Hematopoietic multipotent progenitor cell treated with erythropoietin and hydrocortisone succinate and interleukin-3 and kit ligand, for 4 days (in vitro differentiated cells): ENCODE measurements around the gene S100A7A.
A peak's percentile ranks its signal among the peaks of the same experiment; 100 is the strongest.
"Not testable (repeated sequence)": the region's sequence is repeated elsewhere in the genome, so short reads cannot be mapped to it uniquely, and the experiment has no call there.

ENCODE experiments used
- DNase-seq: peaks from one replicate; pipeline ENCODE4 v3.0.0-alpha.2; 2015

S100A7A gene

DNA sequence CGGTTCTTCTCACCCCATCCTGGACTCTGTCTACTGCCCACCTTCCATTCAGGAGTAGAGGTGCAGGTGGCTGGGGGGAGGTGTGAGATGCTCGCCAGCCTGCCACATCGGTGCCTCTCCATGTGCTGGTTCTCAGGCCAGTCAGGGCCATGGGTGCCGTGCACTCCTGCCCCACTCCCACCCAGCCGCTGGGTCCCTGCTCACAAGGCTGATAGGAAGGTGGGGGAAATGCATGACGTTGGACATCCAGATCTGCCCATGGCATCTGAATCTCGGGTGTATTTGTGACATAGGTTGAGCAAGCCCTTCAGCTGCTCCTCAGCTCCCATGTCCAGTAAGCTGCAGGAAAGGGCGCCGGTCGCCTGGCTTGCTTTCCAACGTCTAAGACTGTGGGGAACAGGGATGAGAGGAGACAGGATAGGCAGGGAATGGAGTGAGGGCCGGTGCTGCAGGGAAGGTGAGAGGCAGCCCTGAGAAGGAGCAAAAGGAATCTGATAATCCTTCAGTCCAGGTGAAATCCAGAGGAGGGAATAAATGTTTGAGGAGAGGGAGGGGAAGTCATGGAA lies 11.8 kb downstream of the S100A7A start:
- no peak for DNase-seq

DNA sequence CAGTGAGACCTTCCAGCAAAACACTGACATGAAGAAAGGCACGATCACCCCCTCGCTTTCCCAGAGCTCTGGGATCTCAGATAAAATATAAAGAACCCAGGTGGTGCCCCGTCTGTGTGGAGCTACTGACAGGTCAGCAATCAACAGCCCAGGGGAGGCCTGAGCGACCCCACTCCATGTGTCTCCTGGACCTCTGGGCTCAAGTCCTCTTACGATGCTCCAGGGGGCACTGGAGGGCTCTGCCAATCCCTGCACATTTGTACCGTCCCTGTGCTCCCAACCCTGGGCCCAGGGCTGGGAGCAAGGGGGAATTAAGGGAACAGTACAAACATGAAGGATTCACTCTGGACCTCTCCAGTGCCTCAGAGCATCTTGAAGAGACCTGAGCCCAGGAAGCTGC lies 12.5 kb downstream of the S100A7A start:
- no peak for DNase-seq

DNA sequence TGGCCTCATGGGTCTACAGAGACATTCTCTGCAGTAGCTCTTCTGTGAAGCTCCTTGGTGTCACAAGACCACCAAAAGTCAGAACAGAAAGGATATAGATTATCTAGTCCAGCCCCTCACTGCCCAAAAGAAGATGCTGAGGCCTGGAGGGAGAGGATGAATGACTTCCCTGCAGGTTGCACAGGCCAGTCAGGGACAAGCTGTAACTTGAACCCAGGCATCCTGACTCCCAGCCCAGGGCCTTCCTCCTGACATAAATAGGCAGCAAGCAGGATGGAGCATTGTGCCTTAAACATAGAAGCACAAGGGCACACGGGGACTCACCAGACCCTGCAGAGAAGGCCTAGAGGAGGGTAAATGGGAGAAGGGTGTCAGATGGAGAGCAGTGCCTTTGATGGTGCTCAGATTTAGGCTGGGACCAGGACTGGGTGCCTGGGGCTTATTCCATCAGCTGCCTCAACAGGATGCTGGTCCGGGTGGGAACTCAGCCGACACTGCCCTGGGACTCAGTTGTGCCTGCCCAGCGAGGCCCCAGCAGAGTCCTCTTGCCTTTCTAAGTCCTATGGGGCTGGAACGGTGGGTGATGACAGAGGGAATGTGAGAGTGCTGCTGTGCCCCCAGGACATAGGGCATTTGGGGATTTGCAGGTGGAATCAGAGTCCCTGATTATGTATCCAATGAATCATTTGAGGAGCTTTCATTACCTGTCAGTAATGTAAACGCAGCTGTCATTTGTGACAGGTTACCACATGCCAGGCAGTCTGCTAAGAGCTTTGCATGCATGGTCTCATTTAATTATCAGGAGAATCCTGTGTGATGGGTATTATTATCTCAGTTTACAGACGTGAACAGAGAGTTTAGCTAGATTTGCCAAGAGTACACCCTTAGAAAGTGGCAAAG lies 13.2 kb downstream of the S100A7A start:
- no peak for DNase-seq

DNA sequence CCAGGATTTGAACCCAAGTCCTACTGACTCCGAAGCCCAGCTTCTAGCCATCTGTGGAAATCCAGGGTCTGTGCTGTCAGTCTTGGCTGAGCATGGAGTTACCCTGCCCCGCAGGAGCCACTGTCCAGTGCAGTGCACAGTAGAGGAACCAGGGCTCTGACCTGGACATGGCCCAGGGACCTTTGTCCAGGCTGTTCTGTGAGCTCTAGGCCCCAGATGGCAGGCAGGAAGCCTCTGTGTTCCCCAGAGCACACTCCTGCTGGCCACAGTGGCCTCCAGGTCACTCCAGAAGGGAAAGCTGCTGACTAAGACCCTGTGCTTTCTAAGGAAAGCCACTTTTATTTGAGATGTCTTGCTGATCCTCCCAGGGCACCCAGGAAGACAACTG lies 13.8 kb downstream of the S100A7A start:
- DNase-seq, result no peak

DNA sequence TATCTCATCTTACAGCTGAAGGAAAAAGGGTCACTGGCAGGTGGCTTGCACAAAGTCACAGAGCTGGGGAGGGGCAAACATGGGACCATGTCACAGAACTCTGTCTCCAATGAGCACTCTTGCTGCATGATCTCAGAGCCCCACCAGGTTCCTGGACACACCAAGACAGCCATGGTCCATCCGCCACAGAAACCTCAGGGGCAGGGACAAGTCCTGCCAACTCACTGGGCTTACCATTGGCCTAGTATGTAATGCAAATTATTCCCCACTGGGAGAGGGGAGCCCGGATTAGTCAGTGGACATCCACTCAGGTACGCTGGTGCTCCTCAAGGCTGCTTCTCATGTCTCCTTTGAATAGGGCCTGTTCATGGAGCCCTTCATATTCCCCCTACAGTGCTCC lies 14.2 kb downstream of the S100A7A start:
- no peak for DNase-seq

DNA sequence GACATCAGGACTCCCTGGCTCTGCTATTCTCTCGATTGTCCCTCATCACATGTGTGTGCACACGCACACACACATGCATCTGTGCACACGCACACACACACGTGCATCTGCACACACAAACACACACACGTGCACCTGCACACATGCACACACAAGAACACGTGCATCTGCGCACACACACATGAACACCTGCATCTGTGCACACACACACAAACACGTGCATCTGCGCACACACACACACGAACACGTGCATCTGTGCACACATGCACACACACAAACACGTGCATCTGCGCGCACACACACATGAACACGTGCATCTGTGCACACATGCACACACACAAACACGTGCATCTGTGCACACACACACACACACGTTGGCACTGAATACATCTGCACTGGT lies 14.7 kb downstream of the S100A7A start:
- DNase-seq, result no peak

DNA sequence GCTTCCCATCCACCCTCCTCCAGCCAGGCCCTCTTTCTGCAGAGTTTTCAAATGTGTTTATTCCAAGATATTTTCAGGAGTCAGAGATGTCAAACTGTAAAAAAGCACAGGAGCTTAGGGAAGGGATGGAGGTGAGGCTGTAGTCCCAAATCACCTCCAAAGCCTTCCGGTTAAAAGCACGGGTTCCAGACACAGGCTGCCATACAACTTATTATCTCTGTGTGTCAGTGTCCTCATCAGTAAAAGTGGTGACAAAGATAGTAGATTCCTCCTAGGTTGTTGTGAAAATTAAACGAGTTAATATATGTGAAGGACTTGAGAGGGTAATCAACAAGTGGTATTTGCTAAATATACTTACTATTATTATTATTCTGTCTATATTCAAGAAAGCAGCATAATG lies 15.1 kb downstream of the S100A7A start:
- no peak for DNase-seq

DNA sequence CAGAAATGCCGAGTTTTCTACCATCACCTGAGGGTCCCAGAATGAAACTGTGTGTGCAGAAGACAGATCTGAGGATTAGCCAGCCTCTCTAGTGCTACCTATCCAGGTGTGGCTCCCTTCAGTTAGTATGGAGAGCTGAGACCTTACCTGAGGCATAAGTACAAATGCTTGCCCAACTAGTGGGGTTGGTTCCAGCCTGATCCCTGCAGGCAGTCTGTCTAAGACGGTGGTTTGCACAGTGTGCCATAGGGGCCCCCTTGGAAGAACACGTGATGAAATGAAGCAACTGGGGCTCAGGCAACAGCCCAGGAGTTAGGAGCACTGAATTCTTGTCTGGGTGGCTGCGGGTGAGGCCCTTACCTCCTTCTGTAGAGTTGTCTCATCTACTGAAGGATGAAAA lies 15.6 kb downstream of the S100A7A start:
- no peak for DNase-seq

DNA sequence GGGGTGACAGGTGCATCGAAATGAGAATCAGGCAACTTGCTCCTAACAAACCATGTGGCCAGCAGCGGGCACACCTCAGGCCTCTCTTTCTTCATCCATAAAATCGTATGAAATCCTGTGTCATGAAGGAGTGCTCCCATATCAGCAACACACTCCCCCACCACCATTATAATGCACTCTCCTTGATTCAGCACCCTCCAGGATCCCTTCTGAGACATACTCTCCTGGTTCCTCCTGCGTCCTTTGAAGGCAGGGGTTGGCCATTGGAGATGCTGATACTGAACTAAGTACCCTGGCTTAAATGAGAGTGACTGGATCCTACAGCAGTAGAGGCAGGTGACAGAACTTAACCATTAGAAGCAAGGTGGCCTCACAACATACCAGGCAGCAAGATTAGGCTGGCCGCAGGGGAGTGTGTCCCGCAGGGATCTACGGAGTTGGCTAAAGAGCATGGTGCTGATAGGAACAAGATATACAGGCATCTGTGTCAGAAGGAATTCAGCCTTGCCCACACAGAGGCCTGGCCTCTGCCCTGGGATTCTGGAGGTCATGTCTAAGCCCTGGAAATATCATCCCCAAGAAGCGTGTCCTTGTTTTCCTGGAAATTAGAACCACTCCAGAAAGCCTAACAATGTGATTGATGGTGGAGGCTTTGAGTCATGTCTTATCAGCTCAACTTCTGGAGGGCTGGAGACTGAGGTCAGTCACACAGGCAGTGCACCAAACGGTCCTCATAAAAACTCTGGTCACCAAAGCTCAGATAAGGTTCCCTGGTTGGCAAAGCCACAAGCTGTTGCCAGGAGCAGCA lies 16.8 kb downstream of the S100A7A start:
- DNase-seq, result peak; percentile 67

DNA sequence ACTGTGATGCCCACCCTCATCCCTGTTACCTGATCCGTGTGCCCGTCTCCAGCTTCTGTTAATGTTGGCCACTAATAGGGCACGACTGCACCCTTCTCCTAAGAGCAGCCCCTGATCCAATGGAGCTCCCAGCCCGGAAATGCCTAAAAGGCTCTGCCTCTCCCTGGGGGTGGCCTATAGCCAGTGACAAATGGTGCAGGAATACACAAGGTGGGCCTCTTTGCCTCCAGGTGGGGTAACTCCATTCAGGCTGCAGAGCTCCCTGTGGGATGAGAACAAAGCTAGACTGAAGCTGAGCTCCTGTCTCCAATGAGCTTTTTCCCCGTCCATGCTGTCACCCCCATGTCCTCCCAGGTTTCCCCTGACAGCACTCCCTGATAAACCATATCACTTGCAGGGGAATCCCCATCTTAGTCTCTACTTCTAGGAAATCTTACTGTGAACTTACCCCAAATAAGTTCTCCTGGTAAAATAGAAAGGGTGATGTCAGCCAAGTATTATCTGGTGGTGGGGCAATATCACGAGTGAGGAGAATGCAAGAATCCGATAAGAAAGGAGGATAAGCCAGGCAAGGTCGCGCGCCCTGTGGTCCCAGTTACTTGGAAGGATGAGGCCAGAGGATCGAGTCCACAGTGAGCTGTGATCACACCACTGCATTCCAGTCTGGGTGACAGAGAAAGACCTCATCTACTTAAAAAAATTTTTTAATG lies 18.6 kb downstream of the S100A7A start:
- peak; percentile 30 for DNase-seq

DNA sequence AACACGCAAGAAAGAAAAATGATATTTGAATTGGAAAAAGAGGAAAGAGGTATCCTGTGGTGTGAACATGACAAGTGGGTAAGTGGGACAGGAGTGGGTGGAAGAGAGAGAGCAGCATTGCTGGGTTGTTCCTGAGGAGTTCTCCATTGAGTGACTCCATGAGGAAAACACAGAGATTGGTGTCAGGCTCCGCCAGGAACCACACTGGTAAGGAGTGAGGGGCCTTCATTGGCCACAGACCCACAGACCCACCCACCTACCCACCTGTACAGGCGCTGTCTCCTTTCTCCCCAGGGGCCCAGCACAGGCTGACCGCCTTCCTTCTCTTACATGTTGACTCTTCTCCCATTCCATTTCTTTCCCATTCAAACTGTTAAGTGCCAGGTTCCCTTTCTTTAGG lies 20.9 kb downstream of the S100A7A start:
- DNase-seq, result no peak

DNA sequence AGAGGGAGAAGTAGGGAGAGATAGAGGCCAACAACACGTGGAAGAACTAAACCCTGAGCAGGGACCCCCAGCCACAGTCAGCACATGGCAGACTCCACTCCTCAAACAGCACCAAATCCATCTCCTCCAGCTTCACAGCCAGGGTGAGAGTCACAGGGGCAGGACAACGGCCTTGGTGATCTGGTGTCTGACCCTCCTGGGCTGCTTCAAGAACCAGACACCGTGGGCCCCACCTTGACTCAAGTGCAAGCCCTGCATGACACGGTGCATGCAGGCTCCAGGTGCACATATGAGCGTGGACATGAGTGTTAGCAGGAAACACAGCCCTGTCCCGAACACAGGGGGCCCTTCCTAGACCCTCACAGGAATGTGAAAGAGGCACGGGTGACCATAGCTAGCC lies 22.3 kb downstream of the S100A7A start:
- no peak for DNase-seq

DNA sequence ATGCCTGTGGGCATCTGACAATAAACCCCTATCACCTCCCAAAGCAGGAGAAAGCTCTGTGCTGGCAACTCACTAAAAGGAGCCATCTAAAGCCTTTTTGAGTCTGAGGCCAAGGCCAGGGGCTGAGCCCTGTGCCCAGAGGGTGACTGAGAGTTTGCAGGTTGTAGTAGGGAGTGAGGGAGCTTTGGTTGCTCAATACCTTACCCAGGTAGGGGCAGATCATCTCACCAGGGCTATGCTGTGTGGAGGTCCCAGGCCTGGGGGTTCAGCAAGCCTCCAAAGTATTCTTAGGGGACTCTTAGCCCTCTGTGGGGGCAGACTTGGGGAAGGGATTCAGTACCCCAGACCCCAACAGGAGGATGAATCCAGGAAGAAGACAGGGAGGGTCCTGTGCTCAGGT lies 23.0 kb downstream of the S100A7A start:
- DNase-seq, result no peak

DNA sequence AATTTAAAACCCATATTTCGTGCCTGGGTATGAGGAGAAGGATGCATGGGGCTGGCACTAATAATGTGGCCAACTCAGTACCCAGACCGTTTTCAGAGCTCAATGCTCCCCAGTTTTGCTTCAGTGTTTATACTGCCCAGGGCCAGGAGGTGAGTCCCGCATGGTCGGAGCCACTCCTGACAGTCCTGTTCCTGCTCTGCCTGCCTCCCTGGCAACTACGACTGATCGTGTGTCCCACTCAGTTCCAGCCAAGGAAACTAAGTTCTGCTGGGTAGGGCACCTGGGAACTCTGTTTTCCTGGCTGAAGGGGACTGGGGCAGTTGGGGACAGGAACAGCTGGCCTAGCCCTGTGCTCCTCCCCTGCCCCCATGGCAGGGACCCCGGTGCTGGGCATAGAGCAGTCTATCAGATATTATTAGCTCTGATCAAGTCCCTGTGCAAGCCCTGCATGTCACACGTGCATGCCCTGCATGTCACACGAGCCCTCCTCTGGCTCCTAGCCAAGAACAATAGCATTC lies 25.0 kb downstream of the S100A7A start:
- DNase-seq, result no peak

DNA sequence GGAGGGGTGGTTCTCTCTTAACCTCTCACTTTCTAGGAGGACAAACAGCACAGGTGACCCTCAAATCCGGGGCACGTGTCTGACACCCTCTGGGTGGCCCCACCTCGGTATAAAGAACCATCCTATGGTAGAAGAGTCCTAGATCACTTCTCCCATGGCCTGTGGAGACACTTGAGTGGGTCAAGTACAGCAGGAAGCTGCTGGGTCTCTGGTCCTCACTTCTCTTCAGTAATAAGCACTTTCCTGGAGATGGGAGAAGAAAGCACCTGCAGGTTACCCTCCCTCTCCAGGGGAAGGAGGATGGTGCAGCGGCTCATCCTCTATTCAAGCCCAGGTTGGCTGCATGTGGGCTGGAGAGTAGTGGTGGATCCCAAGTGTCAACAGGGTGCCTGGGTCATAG lies 27.2 kb downstream of the S100A7A start:
- no peak for DNase-seq

DNA sequence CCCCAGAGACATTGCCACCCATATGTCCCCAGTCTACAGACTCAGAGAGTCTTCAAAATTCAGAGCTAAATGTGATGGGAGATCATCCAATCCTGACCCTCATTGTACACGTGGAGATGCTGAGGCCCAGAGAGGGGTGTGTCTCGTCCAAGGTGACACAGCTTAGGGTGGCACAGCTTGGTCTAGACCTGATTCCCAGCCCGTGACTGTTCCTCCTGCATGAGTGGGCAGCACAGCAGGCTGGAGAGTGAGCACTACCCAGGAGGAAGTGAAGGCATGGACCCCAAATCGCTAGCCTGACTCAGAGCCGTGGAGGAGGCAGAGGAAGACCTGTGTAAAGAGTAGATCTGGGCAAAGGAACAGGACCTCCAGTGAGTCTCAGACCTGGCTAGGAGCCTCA lies 27.8 kb downstream of the S100A7A start:
- DNase-seq, result no peak

DNA sequence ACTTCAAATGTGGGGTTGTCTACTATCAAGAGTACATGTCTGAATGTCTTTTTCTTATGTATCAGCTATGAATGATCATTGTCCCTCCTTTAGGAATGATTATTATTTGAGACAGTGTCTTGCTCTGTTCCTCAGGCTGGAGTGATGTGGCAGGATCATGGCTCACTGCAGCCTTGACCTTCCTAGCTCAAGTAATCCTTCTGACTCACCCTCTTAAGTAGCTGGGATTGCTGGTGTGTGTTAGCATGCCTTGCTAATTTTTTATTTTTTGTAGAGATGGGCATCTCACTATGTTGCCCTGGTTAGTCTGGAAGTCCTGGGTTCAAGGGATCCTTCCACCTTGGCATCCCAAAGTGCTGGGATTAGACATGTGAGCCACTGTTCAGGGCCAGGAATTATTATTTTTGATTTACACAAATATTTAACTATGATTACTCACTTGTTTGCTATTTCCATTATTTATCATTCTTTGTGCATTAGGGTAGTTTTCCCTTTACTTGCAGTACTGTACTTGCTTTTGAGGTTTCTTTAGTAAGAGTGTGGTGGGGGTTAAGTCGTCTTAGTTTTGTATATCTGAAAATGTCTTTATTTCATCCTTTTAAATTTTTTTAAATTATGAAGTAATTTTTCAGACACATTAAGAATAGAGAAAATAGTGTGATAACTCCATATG lies 31.3 kb downstream of the S100A7A start:
- DNase-seq, result no peak

DNA sequence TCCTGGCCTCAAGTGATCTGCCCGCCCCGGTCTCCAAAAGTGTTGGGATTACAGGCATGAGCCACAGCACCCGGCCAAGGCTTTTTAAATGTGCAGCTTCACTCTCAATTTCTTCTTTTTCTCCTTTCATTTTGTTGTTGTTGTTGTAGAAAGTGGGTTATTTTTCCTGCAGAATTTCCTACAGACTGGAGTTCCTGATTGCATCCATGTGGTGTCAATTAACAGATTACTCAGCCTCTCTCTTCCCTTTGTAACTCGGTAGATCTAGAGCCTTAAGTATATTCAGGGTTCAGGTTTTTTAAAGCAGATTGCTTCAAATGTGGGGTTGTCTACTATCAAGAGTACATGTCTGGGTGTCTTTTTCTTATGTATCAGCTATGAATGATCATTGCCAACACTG lies 32.5 kb downstream of the S100A7A start:
- DNase-seq, result not testable (repeated sequence)

DNA sequence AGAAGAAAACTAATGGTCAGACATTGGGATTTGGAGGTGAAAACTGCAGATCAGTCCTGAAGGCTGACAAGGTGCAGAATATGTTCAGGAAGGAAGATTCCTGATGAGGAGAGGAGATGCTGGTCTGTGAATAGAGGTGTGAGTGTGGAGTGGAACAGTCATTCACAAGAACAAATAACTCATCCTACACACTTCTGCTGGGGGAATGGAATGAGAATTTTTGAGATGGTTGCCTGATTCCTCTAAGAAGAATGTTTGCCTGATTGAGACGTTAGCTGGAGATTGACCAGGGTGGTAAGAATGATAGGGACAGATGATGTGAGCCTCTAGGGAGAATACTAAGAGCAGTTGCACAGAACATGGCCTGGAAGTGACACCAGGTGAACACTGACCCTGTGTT lies 40.1 kb downstream of the S100A7A start:
- no peak for DNase-seq

DNA sequence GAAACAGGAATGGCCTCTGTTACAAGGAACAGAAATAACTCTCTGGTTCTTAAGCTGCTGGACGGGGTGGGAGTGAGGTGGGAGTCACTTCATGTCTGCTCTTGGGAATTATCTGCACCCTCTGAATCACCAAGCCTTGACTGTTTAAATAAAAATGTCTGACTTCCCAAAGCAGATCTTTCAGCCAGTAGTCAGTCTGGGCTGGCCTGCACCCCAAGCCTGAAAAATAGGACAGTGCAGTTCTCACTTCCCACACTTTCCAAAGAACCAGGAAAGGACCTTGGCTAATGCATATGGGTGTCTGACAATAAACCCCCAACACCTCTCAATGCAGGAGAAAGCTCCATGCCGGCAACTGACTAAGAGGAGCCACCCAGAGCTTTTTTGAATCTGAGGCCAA lies 43.3 kb downstream of the S100A7A start:
- no peak for DNase-seq

DNA sequence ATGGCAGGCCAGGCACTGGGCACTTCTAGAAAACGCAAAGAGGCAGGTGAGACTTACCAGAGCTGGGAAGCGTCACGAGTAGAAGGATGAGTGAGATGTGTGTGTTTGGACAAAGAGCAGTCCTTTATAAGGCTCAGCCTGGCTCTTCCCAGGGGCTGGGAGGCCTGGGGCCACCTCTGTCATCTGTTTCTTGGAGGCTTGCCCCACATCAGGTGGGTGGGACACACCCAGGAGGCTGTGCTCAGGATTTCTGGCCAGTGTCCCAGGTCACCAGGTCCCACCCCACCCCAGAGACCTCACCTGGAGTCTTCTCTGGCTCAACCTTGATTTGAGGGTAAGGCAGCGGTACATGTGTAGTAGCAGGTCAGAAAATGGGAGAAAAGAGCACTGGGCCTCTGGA lies 44.2 kb downstream of the S100A7A start, which contains the start of gene S100A7:
S100A7 (minus strand) TSS at position 101 of the 400 bp plus-strand sequence. CDS start 1,638 bp downstream, outside the sequence.
- DNase-seq, result no peak

DNA sequence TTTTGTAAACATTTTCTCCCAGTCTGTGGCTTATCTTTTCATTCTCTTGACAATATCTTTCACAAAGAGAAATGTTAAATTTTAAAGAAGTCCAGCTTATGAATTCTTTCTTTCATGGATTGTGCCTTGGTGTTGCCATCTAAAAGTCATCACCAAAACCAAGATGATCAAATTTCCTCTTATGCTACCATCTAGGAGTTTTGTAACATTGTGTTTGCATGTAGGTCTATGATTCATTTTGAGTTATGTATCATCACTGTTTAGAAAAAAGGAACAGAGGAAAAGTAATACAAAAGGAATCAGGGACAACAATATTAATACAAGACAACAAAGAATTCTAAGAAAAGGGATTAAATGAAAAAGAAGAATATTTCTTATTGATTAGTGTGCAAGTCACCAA lies 46.4 kb downstream of the S100A7A start:
- DNase-seq, result not testable (repeated sequence)
